Kidney (tissue), 14 donors: Measurements from ENCODE around the gene USH2A. TPM values are rescaled to one million over a fixed set of nuclear protein-coding genes. Genes with fewer than 3 reads are reported as not detected.

Experiments used
- DNase-seq, 5 donors: peaks; one replicate each; pipeline ENCODE4 v3.0.0-alpha.2; 2013 to 2020
- FAIRE-seq: peaks from 2 replicates; lab custom pipeline; 2012; peaks lifted over from hg19 to GRCh38; lab: Jason Lieb, UNC
- H3K27ac ChIP-seq, 2 donors: one replicate each; pipeline ENCODE4 v1.7.0; 2013; ENCODE audit warnings: low read depth in 2 of 2, low read length in 2 of 2, inconsistent platforms in 1 of 2
- H3K27me3 ChIP-seq: one replicate; pipeline ENCODE4 v1.7.1; 2013; ENCODE audit warnings: low read length, inconsistent platforms; ENCODE audit not compliant: control insufficient read depth, insufficient read depth
- H3K36me3 ChIP-seq, 3 donors: one replicate each; pipeline versions ENCODE4 v1.7.0 to v1.7.1; 2013; ENCODE audit warnings: low read length in 3 of 3, control low read depth in 1 of 3, inconsistent platforms in 1 of 3; ENCODE audit not compliant: insufficient read depth in 3 of 3, control insufficient read depth in 2 of 3
- H3K4me1 ChIP-seq, 3 donors: one replicate each; pipeline versions ENCODE4 v1.7.0 to v1.7.1; 2013; ENCODE audit warnings: low read length in 3 of 3, inconsistent platforms in 1 of 3, low read depth in 1 of 3; ENCODE audit not compliant: control insufficient read depth in 2 of 3, insufficient read depth in 2 of 3
- H3K4me3 ChIP-seq, 3 donors: one replicate each; pipeline versions ENCODE4 v1.7.0 to v1.8.1; 2013; ENCODE audit warnings: low read length in 3 of 3, control low read depth in 1 of 3, inconsistent platforms in 1 of 3
- H3K9ac ChIP-seq, 3 donors: one replicate each; pipeline versions ENCODE4 v1.7.0 to v1.7.1; 2013; ENCODE audit warnings: low read length in 3 of 3, control low read depth in 1 of 3, inconsistent platforms in 1 of 3
- H3K9me3 ChIP-seq, 3 donors: one replicate each; pipeline versions ENCODE4 v1.7.0 to v1.7.1; 2013; ENCODE audit warnings: low read length in 3 of 3, control low read depth in 1 of 3, inconsistent platforms in 1 of 3; ENCODE audit not compliant: control insufficient read depth in 2 of 3, insufficient read depth in 1 of 3
- intact Hi-C: fragments of 100-400 bp; cut with DNase I; formaldehyde crosslinking; loops from one replicate; pipeline ENCODE4 v1.11.1; 2022
- polyA plus RNA-seq: library from polyadenylated mRNA; stranded (reverse); fragments of 350-450 nt; fragmentation: Illumina TruSeq; extraction: RNeasy Lipid Tissue Mini Kit (QIAGEN cat#74804); gene quantifications from one replicate; pipeline ENCODE4 v1.2.3, GENCODE V29; 2014; ENCODE audit warnings: low read depth, low replicate concordance; ENCODE audit not compliant: insufficient read depth
- total RNA-seq: library from RNA; stranded (reverse); fragmentation: NEBNext Ultra II Directional; extraction: Animal tissue kit (Norgen Biotek cat#: 25700); gene quantifications from one replicate; pipeline ENCODE4 v1.2.1, GENCODE V29; 2021
- TF ChIP-seq, protein P1 (sequence below): IDR thresholded peaks from 3 replicates; pipeline ENCODE4 v1.5.1; 2012; ENCODE audit warnings: mild to moderate bottlenecking, moderate library complexity, borderline replicate concordance; ENCODE audit not compliant: insufficient read depth; ENCODE audit errors: extremely low read depth
- donor health status: control.
- donor health status: control.
- donor health status: control.
- donor health status: control.
- donor health status: control.
- donor health status: DM: yes; HTN: yes; CAD: no.
- donor health status: Normal renal cell carcinoma (clear cell type).

USH2A gene
- total and polyA plus RNA-seq, 2 donors from 2014 or later: 0.06 TPM; not detected in 1

DNA sequence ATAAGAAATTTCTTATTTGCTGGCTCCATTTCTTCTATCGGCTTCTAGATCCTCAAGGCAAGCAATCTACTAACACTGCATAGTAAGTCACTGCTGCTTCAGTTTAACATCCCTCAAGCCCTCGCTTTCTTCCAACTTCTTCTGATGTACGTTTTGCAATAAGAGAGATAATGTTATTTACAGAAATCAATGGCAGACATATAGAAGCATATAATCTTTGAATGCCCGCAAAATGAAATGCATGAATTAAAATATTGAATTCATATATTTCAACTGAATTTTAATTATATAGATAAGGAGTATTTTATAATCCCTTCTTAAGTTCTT, 712.4 kb downstream of the USH2A start:
- DNase-seq (no peak), FAIRE-seq (no peak)
- TF ChIP-seq, protein P1, sequence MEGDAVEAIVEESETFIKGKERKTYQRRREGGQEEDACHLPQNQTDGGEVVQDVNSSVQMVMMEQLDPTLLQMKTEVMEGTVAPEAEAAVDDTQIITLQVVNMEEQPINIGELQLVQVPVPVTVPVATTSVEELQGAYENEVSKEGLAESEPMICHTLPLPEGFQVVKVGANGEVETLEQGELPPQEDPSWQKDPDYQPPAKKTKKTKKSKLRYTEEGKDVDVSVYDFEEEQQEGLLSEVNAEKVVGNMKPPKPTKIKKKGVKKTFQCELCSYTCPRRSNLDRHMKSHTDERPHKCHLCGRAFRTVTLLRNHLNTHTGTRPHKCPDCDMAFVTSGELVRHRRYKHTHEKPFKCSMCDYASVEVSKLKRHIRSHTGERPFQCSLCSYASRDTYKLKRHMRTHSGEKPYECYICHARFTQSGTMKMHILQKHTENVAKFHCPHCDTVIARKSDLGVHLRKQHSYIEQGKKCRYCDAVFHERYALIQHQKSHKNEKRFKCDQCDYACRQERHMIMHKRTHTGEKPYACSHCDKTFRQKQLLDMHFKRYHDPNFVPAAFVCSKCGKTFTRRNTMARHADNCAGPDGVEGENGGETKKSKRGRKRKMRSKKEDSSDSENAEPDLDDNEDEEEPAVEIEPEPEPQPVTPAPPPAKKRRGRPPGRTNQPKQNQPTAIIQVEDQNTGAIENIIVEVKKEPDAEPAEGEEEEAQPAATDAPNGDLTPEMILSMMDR: no peak
- no peaks in the 10 kb centered on the region for H3K27me3 ChIP-seq
- H3K4me3 ChIP-seq: no peak overlapping the region
- H3K4me1 ChIP-seq: no peaks in the 10 kb centered on the region
- no peak overlapping the region for H3K27ac ChIP-seq
- no peak overlapping the region for H3K9ac ChIP-seq
- no peaks in the 10 kb centered on the region for H3K9me3 ChIP-seq
- intact Hi-C loops: no loop called here
- H3K36me3 ChIP-seq: no peaks in the 10 kb centered on the region

- TF ChIP-seq, protein P1: peak; percentile 7
- no peak overlapping the region for H3K27ac ChIP-seq
- H3K4me1 ChIP-seq: no peaks in the 10 kb centered on the region
- DNase-seq (peak in 2 of 5 donors; percentile 13 to 22), FAIRE-seq (no peak)
- no peak overlapping the region for H3K4me3 ChIP-seq
- intact Hi-C loops: no loop called here
- H3K27me3 ChIP-seq: no peaks in the 10 kb centered on the region
- H3K9me3 ChIP-seq: no peaks in the 10 kb centered on the region
- H3K36me3 ChIP-seq: no peaks in the 10 kb centered on the region
- H3K9ac ChIP-seq: no peak overlapping the region
These were observed 713.0 kb downstream of the USH2A start for GRCh38 chr1:215710036-215710898.

- Histone ChIP-seq H3K9ac (no peak overlapping the region), H3K4me1 (no peaks in the 10 kb centered on the region), H3K4me3 (no peak overlapping the region), H3K27me3 (no peaks in the 10 kb centered on the region), H3K27ac (no peak overlapping the region), H3K36me3 (no peaks in the 10 kb centered on the region), H3K9me3 (no peaks in the 10 kb centered on the region)
- intact Hi-C loops: no loop called here
- DNase-seq (no peak), FAIRE-seq (no peak)
- TF ChIP-seq, protein P1: no peak
These were observed 719.0 kb downstream of the USH2A start for GRCh38 chr1:215704089-215704860.
